GM12875 (cell line): ENCODE data around the gene SOX6.

ENCODE experiments used
- H3K4me3 ChIP-seq: one replicate; pipeline ENCODE4 v1.5.1; 2011; ENCODE audit warnings: low read depth, low read length, control low read depth
- TF ChIP-seq, protein P1 (sequence below): IDR thresholded peaks from 2 replicates; pipeline ENCODE4 v1.5.1; 2011; ENCODE audit warnings: low read depth, mild to moderate bottlenecking, control low read depth, inconsistent platforms, low read length, moderate library complexity, borderline replicate concordance; ENCODE audit not compliant: insufficient read depth

Gene SOX6

GRCh38 chr11:16337421-16338213 lies 18.7 kb downstream of the SOX6 start:
- TF ChIP-seq, protein P1, sequence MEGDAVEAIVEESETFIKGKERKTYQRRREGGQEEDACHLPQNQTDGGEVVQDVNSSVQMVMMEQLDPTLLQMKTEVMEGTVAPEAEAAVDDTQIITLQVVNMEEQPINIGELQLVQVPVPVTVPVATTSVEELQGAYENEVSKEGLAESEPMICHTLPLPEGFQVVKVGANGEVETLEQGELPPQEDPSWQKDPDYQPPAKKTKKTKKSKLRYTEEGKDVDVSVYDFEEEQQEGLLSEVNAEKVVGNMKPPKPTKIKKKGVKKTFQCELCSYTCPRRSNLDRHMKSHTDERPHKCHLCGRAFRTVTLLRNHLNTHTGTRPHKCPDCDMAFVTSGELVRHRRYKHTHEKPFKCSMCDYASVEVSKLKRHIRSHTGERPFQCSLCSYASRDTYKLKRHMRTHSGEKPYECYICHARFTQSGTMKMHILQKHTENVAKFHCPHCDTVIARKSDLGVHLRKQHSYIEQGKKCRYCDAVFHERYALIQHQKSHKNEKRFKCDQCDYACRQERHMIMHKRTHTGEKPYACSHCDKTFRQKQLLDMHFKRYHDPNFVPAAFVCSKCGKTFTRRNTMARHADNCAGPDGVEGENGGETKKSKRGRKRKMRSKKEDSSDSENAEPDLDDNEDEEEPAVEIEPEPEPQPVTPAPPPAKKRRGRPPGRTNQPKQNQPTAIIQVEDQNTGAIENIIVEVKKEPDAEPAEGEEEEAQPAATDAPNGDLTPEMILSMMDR, result no peak
- H3K4me3 ChIP-seq, result no peak overlapping the region

DNA sequence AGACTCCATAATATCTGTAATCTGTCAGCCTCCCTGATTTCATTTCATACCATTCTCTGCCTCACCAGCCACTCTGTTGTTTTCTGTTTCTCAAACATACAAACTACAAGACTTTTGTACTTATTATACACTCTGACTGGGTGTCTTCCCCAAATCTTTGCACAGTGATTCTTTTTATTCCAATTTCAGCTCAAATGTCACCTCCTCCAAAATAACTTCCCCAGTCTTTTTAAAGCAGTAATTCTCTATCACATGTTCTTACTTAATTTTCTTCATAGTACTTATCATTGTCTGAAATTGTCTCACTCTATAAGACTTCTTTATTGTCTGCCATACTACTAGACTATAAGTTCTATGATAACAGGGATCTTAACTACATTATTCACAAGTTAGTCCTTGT lies 19.6 kb downstream of the SOX6 start:
- TF ChIP-seq, protein P1, result no peak
- H3K4me3 ChIP-seq, result no peak overlapping the region

DNA sequence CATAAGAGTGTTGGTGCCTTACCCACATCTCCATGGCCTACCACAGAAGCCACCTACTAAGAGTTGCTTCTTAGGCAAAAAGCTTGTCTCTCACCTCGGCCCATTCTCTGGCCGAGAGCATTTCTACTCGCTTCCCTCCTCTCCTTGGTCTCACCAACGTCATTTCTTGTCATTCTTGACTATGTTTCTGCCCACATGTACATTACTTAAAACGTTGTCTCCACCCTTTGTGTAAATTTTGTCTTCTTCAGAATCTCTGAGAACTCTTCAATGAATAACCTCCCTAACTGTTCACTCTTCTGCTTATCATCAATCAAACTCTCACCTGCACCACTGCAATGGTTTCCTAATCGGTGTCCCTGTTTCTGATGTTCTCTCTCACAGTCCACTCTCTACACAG lies 20.1 kb downstream of the SOX6 start:
- TF ChIP-seq, protein P1, result no peak

DNA sequence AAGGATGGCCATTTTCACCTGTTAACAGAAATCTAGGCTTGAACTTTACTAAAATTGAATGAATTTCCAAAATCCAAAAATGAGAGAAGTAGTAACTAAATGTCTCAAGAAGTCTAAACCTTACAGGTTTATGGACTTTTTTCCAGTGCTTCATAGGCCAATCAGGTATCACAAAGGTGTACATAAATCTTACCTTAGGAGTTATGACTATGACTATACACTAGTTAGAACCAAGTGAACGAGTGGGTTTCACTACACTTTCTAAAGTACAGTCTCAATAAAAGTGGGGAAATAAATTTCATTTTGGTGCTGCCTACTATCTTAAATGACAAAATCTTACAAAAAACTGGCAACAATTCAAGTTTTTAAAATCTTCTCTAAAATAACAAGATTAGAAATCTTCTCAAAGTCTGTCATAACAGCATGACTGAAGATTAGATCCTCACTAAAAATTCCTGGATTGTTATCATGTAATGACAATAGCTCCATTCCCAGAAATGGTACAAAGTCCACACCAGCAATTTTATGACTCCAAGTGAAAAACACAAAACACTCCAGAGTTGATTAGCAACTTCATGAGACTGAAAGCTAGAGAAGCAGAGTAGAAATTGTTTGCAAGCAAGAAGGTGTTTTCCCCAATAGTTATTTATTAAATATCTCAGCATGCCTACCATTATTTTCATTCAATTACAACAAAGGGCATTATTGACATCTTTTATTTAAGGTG lies 20.9 kb downstream of the SOX6 start:
- TF ChIP-seq, protein P1, result no peak
- no peak overlapping the region for H3K4me3 ChIP-seq

More for the DNA sequence above, 20.1 kb downstream of the SOX6 start:
- H3K4me3 ChIP-seq, result no peak overlapping the region

DNA sequence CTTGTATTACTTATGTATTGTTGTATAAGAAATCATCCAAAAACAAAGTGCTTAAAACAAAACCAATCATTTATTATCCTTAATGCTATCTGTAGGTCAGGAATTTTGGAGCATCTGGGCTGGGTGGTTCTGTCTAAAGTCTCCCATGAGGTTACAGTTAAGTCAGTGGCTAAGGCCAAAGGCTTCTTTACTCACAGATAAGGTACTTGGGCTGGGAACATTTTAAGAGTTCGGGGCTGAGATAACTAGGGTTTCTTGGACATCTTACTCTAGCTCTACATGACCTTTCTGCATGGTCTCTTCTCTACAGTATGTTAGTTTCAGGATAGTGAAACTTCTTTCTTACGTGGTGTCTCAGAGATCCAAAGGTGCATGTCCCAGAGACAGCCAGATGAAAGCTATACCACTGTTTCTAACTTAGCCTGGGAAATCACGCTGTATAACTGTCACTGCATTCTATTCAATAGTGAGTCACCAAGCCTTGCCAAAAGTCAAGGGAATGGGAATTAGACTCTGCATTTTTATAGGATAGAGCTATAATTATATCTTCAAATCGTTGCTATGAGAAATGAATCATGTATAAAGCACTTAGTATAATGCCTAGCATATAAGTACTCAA lies 29.6 kb downstream of the SOX6 start:
- TF ChIP-seq, protein P1, result no peak

GRCh38 chr11:16322190-16322589 lies 34.2 kb downstream of the SOX6 start:
- no peak overlapping the region for H3K4me3 ChIP-seq
- TF ChIP-seq, protein P1, result no peak

More for the DNA sequence above, 29.6 kb downstream of the SOX6 start:
- H3K4me3 ChIP-seq, result no peak overlapping the region
